GM12801 (cell line): Measurements from ENCODE around the gene PRSS27.

Experiments
- TF ChIP-seq, protein P1 (sequence below): IDR thresholded peaks from one replicate; pipeline ENCODE4 v1.5.1; 2011; ENCODE audit warnings: control low read depth; ENCODE audit not compliant: insufficient read length; ENCODE audit errors: extremely low read depth

PRSS27 gene

DNA sequence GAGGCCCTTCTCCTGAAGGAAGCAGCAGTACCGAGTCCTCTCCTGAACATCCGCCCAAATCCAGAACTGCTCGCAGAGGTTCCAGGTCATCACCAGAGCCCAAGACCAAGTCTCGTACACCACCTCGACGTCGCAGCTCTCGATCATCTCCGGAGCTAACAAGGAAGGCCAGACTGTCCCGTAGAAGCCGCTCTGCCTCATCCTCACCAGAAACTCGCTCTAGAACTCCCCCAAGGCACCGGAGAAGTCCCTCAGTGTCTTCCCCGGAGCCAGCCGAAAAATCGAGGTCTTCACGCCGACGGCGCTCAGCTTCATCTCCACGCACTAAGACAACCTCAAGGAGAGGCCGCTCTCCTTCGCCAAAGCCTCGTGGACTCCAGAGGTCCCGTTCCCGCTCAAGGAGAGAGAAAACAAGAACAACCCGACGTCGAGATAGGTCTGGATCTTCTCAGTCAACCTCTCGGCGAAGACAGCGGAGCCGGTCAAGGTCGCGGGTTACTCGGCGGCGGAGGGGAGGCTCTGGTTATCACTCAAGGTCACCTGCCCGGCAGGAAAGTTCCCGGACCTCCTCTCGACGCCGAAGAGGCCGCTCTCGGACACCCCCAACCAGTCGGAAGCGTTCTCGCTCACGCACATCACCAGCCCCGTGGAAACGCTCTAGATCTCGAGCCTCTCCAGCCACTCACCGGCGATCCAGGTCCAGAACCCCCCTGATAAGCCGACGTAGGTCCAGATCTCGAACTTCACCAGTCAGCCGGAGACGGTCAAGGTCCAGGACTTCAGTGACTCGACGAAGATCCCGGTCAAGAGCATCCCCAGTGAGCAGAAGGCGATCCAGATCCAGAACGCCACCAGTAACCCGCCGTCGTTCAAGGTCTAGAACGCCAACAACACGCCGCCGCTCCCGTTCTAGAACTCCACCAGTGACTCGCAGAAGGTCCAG, 45.7 kb upstream of the PRSS27 start:
- TF ChIP-seq, protein P1, sequence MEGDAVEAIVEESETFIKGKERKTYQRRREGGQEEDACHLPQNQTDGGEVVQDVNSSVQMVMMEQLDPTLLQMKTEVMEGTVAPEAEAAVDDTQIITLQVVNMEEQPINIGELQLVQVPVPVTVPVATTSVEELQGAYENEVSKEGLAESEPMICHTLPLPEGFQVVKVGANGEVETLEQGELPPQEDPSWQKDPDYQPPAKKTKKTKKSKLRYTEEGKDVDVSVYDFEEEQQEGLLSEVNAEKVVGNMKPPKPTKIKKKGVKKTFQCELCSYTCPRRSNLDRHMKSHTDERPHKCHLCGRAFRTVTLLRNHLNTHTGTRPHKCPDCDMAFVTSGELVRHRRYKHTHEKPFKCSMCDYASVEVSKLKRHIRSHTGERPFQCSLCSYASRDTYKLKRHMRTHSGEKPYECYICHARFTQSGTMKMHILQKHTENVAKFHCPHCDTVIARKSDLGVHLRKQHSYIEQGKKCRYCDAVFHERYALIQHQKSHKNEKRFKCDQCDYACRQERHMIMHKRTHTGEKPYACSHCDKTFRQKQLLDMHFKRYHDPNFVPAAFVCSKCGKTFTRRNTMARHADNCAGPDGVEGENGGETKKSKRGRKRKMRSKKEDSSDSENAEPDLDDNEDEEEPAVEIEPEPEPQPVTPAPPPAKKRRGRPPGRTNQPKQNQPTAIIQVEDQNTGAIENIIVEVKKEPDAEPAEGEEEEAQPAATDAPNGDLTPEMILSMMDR: no peak

DNA sequence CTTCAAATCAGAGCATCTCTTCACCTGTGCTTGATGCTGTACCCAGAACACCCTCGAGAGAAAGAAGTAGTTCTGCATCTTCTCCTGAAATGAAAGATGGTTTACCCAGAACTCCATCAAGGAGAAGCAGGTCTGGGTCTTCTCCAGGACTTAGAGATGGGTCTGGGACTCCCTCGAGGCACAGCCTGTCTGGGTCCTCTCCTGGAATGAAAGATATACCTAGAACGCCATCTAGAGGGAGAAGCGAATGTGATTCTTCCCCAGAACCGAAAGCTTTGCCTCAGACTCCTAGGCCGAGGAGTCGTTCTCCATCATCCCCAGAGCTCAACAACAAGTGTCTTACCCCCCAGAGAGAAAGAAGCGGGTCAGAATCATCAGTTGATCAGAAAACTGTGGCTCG, 44.7 kb upstream of the PRSS27 start:
- TF ChIP-seq, protein P1: no peak

DNA sequence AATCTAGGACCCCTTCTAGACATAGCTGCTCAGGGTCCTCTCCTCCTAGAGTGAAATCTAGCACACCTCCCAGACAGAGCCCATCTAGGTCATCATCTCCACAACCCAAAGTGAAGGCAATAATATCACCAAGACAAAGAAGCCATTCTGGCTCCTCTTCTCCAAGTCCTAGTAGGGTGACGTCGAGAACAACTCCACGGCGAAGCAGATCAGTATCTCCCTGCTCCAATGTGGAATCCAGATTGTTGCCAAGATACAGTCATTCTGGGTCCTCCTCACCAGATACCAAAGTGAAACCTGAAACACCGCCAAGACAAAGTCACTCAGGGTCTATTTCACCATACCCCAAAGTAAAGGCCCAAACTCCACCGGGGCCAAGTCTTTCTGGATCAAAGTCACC, 43.1 kb upstream of the PRSS27 start:
- TF ChIP-seq, protein P1: no peak

DNA sequence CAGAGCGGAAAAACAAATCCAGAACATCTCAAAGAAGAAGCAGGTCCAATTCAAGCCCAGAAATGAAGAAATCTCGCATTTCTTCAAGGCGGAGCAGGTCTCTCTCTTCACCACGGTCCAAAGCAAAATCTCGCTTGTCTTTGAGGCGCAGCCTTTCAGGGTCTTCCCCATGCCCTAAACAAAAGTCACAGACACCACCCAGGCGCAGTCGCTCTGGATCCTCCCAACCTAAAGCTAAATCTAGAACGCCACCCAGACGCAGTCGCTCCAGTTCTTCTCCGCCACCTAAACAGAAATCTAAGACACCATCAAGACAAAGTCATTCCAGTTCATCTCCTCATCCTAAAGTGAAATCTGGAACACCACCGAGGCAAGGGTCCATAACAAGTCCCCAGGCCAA, 42.7 kb upstream of the PRSS27 start:
- TF ChIP-seq, protein P1: no peak

- TF ChIP-seq, protein P1: no peak
Observed at GRCh38 chr16:2761886-2762583, 42.0 kb upstream of the PRSS27 start.

DNA sequence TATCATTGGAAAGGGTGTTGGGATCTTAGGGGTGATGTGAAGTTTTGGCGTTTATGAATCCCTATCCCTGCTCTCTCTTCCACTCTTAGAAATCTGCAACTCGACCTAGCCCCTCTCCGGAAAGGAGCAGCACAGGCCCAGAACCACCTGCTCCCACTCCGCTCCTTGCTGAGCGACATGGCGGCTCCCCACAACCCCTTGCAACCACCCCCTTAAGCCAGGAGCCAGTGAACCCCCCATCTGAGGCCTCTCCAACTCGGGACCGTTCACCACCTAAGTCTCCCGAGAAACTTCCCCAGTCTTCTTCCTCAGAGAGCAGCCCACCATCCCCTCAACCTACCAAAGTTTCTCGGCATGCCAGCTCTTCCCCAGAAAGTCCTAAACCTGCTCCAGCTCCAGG, 41.4 kb upstream of the PRSS27 start:
- TF ChIP-seq, protein P1: no peak

- TF ChIP-seq, protein P1: no peak
Observed at GRCh38 chr16:2757344-2757743, 37.3 kb upstream of the PRSS27 start.
